Liver (tissue), 9 donors: ENCODE data around the gene RAB27A. TPM values are rescaled to one million over a fixed set of nuclear protein-coding genes. Genes with fewer than 3 reads are reported as not detected.

ENCODE experiments used
- DNase-seq: peaks from one replicate; pipeline ENCODE4 v3.0.0-alpha.2; 2017; ENCODE audit warnings: low spot score
- H3K27ac ChIP-seq, 2 donors: one replicate each; pipeline ENCODE4 v1.7.0; 2013; ENCODE audit warnings: inconsistent platforms in 2 of 2, low read length in 2 of 2, control low read depth in 1 of 2, low read depth in 1 of 2, mild to moderate bottlenecking in 1 of 2
- H3K27me3 ChIP-seq, 4 donors: one replicate each; pipeline versions ENCODE4 v1.6.1 to v1.7.0; 2013; ENCODE audit warnings: low read length in 3 of 4, inconsistent platforms in 1 of 4, mild to moderate bottlenecking in 1 of 4, moderate library complexity in 1 of 4; ENCODE audit not compliant: control insufficient read depth in 4 of 4, insufficient read depth in 4 of 4
- H3K36me3 ChIP-seq, 4 donors: one replicate each; pipeline versions ENCODE4 v1.6.1 to v1.7.0; 2013; ENCODE audit warnings: low read length in 3 of 4, mild to moderate bottlenecking in 3 of 4, low read depth in 1 of 4, moderate library complexity in 1 of 4; ENCODE audit not compliant: control insufficient read depth in 4 of 4, insufficient read depth in 3 of 4
- H3K4me1 ChIP-seq, 4 donors: one replicate each; pipeline versions ENCODE4 v1.6.1 to v1.7.0; 2013; ENCODE audit warnings: low read length in 3 of 4, mild to moderate bottlenecking in 3 of 4, moderate library complexity in 1 of 4; ENCODE audit not compliant: control insufficient read depth in 4 of 4, insufficient read depth in 4 of 4
- H3K4me3 ChIP-seq, 3 donors: one replicate each; pipeline versions ENCODE4 v1.6.1 to v1.7.0; 2013; ENCODE audit warnings: low read length in 3 of 3, control low read depth in 1 of 3, low read depth in 1 of 3, mild to moderate bottlenecking in 1 of 3
- H3K9ac ChIP-seq, 2 donors: one replicate each; pipeline ENCODE4 v1.7.0; 2013; ENCODE audit warnings: low read length in 2 of 2, mild to moderate bottlenecking in 2 of 2, moderate library complexity in 2 of 2, control low read depth in 1 of 2, low read depth in 1 of 2
- H3K9me3 ChIP-seq, 4 donors: one replicate each; pipeline versions ENCODE4 v1.6.1 to v1.7.0; 2013; ENCODE audit warnings: low read length in 3 of 4; ENCODE audit not compliant: control insufficient read depth in 4 of 4
- CTCF ChIP-seq: fragments of 150-350 bp; IDR thresholded peaks from 2 replicates; pipeline ENCODE4 v1.5.1; 2017; ENCODE audit warnings: improper control_type of control experiment, low read depth, low read length; ENCODE audit not compliant: missing input control
- EGR1 ChIP-seq, 2 donors: IDR thresholded peaks; 2 replicates each; pipeline ENCODE4 v1.6.1; 2016 to 2018; ENCODE audit warnings: antibody characterized with exemption in 2 of 2, low read depth in 2 of 2
- FOXA1 ChIP-seq: IDR thresholded peaks from 2 replicates; pipeline ENCODE4 v1.6.1; 2016; ENCODE audit warnings: antibody characterized with exemption
- FOXA2 ChIP-seq: IDR thresholded peaks from 2 replicates; pipeline ENCODE4 v1.6.1; 2016; ENCODE audit warnings: antibody characterized with exemption
- GABPA ChIP-seq, 2 donors: IDR thresholded peaks in 1 of 2; conservative IDR thresholded peaks in 1 of 2; 2 replicates each; pipeline ENCODE4 v1.6.1; 2016; ENCODE audit warnings: antibody characterized with exemption in 2 of 2, mild to moderate bottlenecking in 1 of 2, moderate library complexity in 1 of 2
- HNF4A ChIP-seq, 2 donors: conservative IDR thresholded peaks; 2 replicates each; pipeline ENCODE4 v1.6.1; 2016; ENCODE audit warnings: antibody characterized with exemption in 2 of 2, mild to moderate bottlenecking in 2 of 2
- HNF4G ChIP-seq: IDR thresholded peaks from 2 replicates; pipeline ENCODE4 v1.6.1; 2016; ENCODE audit warnings: antibody characterized with exemption
- JUND ChIP-seq, 2 donors: IDR thresholded peaks; 2 replicates each; pipeline ENCODE4 v1.6.1; 2016; ENCODE audit warnings: antibody characterized with exemption in 2 of 2
- MAX ChIP-seq: IDR thresholded peaks from 2 replicates; pipeline ENCODE4 v1.6.1; 2016; ENCODE audit warnings: antibody characterized with exemption
- NR2F2 ChIP-seq: IDR thresholded peaks from 2 replicates; pipeline ENCODE4 v1.6.1; 2016; ENCODE audit warnings: antibody characterized with exemption
- RAD21 ChIP-seq, 2 donors: IDR thresholded peaks; 2 replicates each; pipeline ENCODE4 v1.6.1; 2016; ENCODE audit warnings: antibody characterized with exemption in 2 of 2, mild to moderate bottlenecking in 2 of 2
- REST ChIP-seq: IDR thresholded peaks from 2 replicates; pipeline ENCODE4 v1.6.1; 2016; ENCODE audit warnings: antibody characterized with exemption, mild to moderate bottlenecking
- RXRA ChIP-seq, 2 donors: IDR thresholded peaks; 2 replicates each; pipeline ENCODE4 v1.6.1; 2017 to 2018; ENCODE audit warnings: antibody characterized with exemption in 2 of 2, mild to moderate bottlenecking in 1 of 2
- SP1 ChIP-seq: IDR thresholded peaks from 2 replicates; pipeline ENCODE4 v1.6.1; 2018; ENCODE audit warnings: antibody characterized with exemption, mild to moderate bottlenecking
- TAF1 ChIP-seq: conservative IDR thresholded peaks from 2 replicates; pipeline ENCODE4 v1.6.1; 2016; ENCODE audit warnings: antibody characterized with exemption, mild to moderate bottlenecking
- YY1 ChIP-seq: IDR thresholded peaks from 2 replicates; pipeline ENCODE4 v1.6.1; 2016; ENCODE audit warnings: antibody characterized with exemption, mild to moderate bottlenecking
- ZBTB33 ChIP-seq: IDR thresholded peaks from 2 replicates; pipeline ENCODE4 v1.6.1; 2016; ENCODE audit warnings: antibody characterized with exemption
- WGBS: extraction: QIAGEN DNeasy Blood & Tissue Kit; methylation state at CpG from one replicate; pipeline ENCODE4 v1.1.7; 2013; 5-methylcytosine and 5-hydroxymethylcytosine counted together
- polyA plus RNA-seq, 2 donors: library from polyadenylated mRNA; stranded (reverse) in 1 of 2; unstranded in 1 of 2; fragments of 200-250 nt in 1 of 2; fragments of >200 nt in 1 of 2; fragmentation: Nextera tagmentation in 1 of 2; extraction: Ambion mirVana in 1 of 2; gene quantifications; one replicate each; pipeline versions ENCODE4 v1.2.1 to v1.2.3, GENCODE V29; 2013 to 2015
- total RNA-seq, 2 donors: library from RNA; depleted of rRNA; stranded (reverse); fragments of >200 nt; gene quantifications; one replicate each; pipeline ENCODE4 v1.2.3, GENCODE V29; 2014
- TF ChIP-seq, protein P1 (sequence below): IDR thresholded peaks from 2 replicates; pipeline ENCODE4 v1.6.1; 2016; ENCODE audit warnings: antibody characterized with exemption
- donor health status: healthy.
- donor health status: healthy.
- donor health status: healthy.
- donor health status: healthy.
- donor health status: healthy.

RAB27A gene
- total and polyA plus RNA-seq, 4 donors = 6.4 to 30.8 (median 24.9) TPM

- peak overlapping the region in 1 of 2 donors; percentile 20 for H3K9ac ChIP-seq
- DNase-seq = no peak
- TF ChIP-seq RAD21 (IDR thresholded peaks at IDR 0.05) (no peak), FOXA2 (peak; percentile 2), CTCF (no peak)
- TF ChIP-seq, protein P1, sequence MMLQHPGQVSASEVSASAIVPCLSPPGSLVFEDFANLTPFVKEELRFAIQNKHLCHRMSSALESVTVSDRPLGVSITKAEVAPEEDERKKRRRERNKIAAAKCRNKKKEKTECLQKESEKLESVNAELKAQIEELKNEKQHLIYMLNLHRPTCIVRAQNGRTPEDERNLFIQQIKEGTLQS = no peak
- WGBS = 33% methylated on average over 2 of the region's 2 CpGs
- H3K27ac ChIP-seq = peak overlapping the region; percentile 37 to 51
- H3K4me1 ChIP-seq = peaks cover 2 to 12% (median 10%) of the 10 kb centered on the region in 4 donors
- no peaks in the 10 kb centered on the region for H3K27me3 ChIP-seq
- no peaks in the 10 kb centered on the region for H3K9me3 ChIP-seq
- H3K36me3 ChIP-seq = peaks cover 0 to 3% (median 1%) of the 10 kb centered on the region in 4 donors
- no peak overlapping the region for H3K4me3 ChIP-seq
These were observed 71.6 kb downstream of the RAB27A start for GRCh38 chr15:55218056-55218455.

DNA sequence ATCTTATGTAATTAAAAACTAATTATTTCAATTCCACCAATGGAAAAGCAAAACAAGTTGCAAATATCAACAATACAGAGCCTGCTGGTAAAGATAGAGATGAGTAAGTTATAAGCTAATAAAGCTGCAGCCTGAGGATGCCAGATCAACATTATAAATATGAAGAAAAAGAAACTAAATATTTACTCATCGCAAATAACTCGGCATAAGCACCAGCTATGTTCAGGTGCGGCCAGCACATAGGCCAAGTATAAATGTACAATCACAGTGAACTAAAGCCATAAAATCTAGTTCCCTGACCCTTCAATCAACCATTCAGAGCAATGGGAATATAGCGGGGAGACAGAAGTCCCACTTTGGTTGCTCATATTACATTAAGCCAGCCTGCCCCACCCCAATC lies 85.1 kb downstream of the RAB27A start:
- Histone ChIP-seq H3K4me3 (no peak overlapping the region), H3K27me3 (no peaks in the 10 kb centered on the region), H3K27ac (no peak overlapping the region), H3K9me3 (no peaks in the 10 kb centered on the region), H3K9ac (no peak overlapping the region), H3K4me1 (no peaks in the 10 kb centered on the region), H3K36me3 (peaks cover 0 to 9% (median 5%) of the 10 kb centered on the region in 4 donors)
- TF ChIP-seq JUND (IDR thresholded peaks at IDR 0.05) = no peak
- TF ChIP-seq RXRA (IDR thresholded peaks at IDR 0.05) = no peak
- TF ChIP-seq, protein P1 = no peak
- no peak for TF ChIP-seq GABPA (IDR thresholded peaks at IDR 0.05 in 1 of 2, conservative IDR thresholded peaks at IDR 0.05 in 1 of 2)
- no peak for TF ChIP-seq NR2F2
- no peak for TF ChIP-seq REST
- TF ChIP-seq MAX = no peak
- no peak for TF ChIP-seq FOXA2
- no peak for TF ChIP-seq FOXA1
- TF ChIP-seq ZBTB33 = no peak
- TF ChIP-seq TAF1 = no peak
- TF ChIP-seq HNF4A (conservative IDR thresholded peaks at IDR 0.05) = no peak
- no peak for TF ChIP-seq HNF4G
- no peak for TF ChIP-seq RAD21 (IDR thresholded peaks at IDR 0.05)
- TF ChIP-seq CTCF = no peak
- no peak for TF ChIP-seq SP1
- TF ChIP-seq EGR1 (IDR thresholded peaks at IDR 0.05; ENCODE audit: low read depth in 2 of 2) = no peak
- TF ChIP-seq YY1 = no peak
- no peak for DNase-seq
- 95% methylated on average over 4 of the region's 4 CpGs for WGBS
